Neutrophil (primary cell): Measurements from ENCODE around the gene LTV1.
"Not testable (repeated sequence)": the region's sequence is repeated elsewhere in the genome, so short reads cannot be mapped to it uniquely, and the experiment has no call there.

Experiments
- H3K27ac ChIP-seq: fragments of 200-600 bp; sonication (generic); 2 replicates; pipeline ENCODE4 v1.5.1; 2016; ENCODE audit warnings: mild to moderate bottlenecking, moderate library complexity
- H3K27me3 ChIP-seq: fragments of 200-600 bp; sonication (generic); 2 replicates; pipeline ENCODE4 v1.6.0; 2016; ENCODE audit warnings: mild to moderate bottlenecking
- H3K36me3 ChIP-seq: fragments of 200-600 bp; sonication (generic); 2 replicates; pipeline ENCODE4 v1.5.1; 2017
- H3K4me1 ChIP-seq, 2 experiments: fragments of 200-600 bp in 1 of 2; sonication (generic) in 1 of 2; 1 replicate in 1 of 2; 2 replicates in 1 of 2; pipeline versions ENCODE4 v1.5.1 to v1.6.1; 2013 to 2016; ENCODE audit warnings: low read depth in 1 of 2, low read length in 1 of 2, mild to moderate bottlenecking in 1 of 2, moderate library complexity in 1 of 2; ENCODE audit not compliant: control insufficient read depth in 1 of 2, insufficient read depth in 1 of 2
- H3K4me3 ChIP-seq, 2 experiments: fragments of 200-600 bp in 1 of 2; sonication (generic) in 1 of 2; 1 replicate in 1 of 2; 2 replicates in 1 of 2; pipeline ENCODE4 v1.5.1; 2013 to 2016; ENCODE audit warnings: low read depth in 1 of 2, low read length in 1 of 2, mild to moderate bottlenecking in 1 of 2, moderate library complexity in 1 of 2
- H3K9me3 ChIP-seq: fragments of 200-600 bp; sonication (generic); 2 replicates; pipeline ENCODE4 v1.5.1; 2016
- TF ChIP-seq, protein P1 (sequence below): fragments of 200-600 bp; sonication (generic); IDR thresholded peaks from 2 replicates; pipeline ENCODE4 v1.5.1; 2016; ENCODE audit warnings: antibody characterized with exemption

The LTV1 gene

DNA sequence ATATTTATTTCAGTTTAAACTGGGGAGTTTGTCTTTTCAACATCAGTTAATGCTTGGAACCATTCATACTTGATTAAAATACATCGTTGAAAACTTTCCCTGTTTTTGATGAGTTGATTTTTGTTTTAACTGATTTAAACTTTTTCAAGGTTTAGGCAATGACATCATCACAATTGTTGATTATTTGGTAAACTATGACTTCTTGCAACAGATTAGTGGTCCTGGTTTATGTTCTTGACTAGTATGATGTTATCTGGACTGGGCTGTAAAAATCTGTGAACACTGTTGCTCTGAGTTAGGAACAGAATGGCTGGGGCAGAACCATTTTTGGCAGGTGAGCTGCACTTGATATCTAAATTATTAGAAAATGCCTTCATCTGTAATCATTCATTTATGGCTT, 21.1 kb downstream of the LTV1 start, which contains the start of gene ZC2HC1B:
Gene ZC2HC1B (plus strand): TSS at position 241 of the 400 bp plus-strand sequence. CDS start 66 bp downstream, at position 307.
- no peaks in the 10 kb centered on the region for H3K4me1 ChIP-seq
- no peak within 1 kb of the TSS for H3K27ac ChIP-seq
- peaks cover 35% of the 10 kb centered on the region for H3K36me3 ChIP-seq
- H3K4me3 ChIP-seq: no peak within 1 kb of the TSS
- no peaks in the 10 kb centered on the region for H3K9me3 ChIP-seq
- no peaks in the 10 kb centered on the region for H3K27me3 ChIP-seq
- TF ChIP-seq, protein P1, sequence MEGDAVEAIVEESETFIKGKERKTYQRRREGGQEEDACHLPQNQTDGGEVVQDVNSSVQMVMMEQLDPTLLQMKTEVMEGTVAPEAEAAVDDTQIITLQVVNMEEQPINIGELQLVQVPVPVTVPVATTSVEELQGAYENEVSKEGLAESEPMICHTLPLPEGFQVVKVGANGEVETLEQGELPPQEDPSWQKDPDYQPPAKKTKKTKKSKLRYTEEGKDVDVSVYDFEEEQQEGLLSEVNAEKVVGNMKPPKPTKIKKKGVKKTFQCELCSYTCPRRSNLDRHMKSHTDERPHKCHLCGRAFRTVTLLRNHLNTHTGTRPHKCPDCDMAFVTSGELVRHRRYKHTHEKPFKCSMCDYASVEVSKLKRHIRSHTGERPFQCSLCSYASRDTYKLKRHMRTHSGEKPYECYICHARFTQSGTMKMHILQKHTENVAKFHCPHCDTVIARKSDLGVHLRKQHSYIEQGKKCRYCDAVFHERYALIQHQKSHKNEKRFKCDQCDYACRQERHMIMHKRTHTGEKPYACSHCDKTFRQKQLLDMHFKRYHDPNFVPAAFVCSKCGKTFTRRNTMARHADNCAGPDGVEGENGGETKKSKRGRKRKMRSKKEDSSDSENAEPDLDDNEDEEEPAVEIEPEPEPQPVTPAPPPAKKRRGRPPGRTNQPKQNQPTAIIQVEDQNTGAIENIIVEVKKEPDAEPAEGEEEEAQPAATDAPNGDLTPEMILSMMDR: no peak

DNA sequence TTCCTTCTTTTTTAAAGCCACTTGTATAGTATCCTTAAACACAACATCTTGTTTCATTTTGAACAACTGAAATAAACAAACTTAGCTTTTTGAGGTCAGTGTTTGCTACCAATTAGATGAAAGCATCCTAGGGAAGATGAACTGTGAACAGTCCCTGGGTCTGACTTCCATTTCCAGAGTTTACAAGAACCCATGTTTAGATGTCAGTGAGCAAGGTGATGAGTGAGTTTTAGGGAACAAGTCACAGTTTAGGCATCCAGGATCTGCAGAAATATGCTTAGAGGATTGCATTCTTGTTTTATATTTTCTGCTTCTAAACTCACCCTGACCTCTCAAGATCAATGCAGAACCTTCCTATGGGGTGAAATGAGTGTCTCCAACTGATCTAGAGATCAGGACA, 24.1 kb downstream of the LTV1 start:
- TF ChIP-seq, protein P1: no peak
- H3K9me3 ChIP-seq: no peaks in the 10 kb centered on the region
- peaks cover 17% of the 10 kb centered on the region for H3K36me3 ChIP-seq
- H3K4me1 ChIP-seq: no peaks in the 10 kb centered on the region
- H3K4me3 ChIP-seq: no peak overlapping the region
- H3K27me3 ChIP-seq: no peaks in the 10 kb centered on the region
- H3K27ac ChIP-seq: no peak overlapping the region

DNA sequence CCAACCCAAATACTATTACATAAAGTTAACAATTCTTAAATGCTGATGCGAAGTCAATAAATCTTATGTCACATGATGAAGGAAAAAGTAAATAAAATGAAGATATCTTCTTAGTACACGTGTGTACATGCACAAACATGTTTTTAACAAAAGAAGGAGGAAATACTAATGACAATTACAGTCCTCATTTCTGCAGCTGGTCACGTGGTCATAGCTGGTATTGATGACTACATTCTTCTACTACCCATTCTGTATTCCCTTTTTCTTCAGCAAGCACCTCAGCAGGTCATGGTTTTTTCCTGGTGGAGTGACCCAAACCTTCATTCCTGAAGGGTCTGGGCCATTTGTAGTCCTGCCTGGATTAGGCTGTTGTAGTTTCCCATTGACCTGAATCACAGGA, 25.7 kb downstream of the LTV1 start:
- H3K27me3 ChIP-seq, H3K36me3 ChIP-seq, H3K9me3 ChIP-seq, H3K4me1 ChIP-seq, H3K4me3 ChIP-seq, H3K27ac ChIP-seq: not testable (repeated sequence)

DNA sequence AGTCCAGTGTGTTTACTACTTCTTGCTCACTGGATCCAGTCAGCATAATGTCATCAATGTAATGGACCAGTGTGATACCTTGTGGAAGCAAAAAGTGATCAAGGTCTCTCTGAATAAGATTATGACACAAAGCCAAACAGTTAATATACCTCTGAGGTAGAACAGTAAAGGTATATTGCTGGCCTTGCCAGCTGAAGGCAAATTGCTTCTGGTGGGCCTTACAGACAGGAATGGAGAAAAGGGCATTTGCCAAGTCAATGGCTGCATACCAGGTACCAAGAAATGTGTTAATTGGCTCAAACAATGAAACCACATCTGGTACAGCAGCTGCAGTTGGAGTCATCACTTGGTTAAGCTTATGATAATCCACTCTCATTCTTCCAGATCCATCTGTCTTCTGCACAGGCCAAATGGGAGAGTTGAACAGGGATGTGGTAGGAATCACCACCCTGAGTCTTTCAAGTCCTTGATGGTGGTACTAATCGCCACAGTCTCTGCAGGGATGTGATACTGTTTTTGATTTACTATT, 28.1 kb downstream of the LTV1 start:
- not testable (repeated sequence) for H3K36me3 ChIP-seq, H3K9me3 ChIP-seq, H3K27me3 ChIP-seq, H3K27ac ChIP-seq, H3K4me3 ChIP-seq, H3K4me1 ChIP-seq

DNA sequence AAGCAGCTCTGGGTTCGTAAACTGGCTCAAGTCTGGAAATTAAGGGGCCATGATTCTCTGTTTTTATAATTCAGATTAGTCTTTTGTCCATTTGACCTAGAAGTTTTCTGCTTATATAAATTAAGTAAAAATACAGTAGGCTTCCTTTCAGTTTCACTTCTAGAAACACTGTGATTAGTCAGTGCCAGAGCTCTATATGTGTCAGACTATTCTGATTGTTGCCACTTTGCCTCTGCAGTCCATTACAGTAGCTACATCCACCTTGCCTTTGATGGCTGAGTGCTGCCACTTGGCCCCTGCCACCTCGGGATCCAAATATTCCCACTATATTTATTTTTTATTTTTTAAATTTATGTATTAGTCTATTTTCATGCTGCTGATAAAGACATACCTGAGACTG, 29.1 kb downstream of the LTV1 start:
- H3K27ac ChIP-seq: no peak overlapping the region
- no peaks in the 10 kb centered on the region for H3K4me1 ChIP-seq
- H3K27me3 ChIP-seq: no peaks in the 10 kb centered on the region
- H3K36me3 ChIP-seq: no peaks in the 10 kb centered on the region
- no peak overlapping the region for H3K4me3 ChIP-seq
- no peaks in the 10 kb centered on the region for H3K9me3 ChIP-seq
- TF ChIP-seq, protein P1: no peak

DNA sequence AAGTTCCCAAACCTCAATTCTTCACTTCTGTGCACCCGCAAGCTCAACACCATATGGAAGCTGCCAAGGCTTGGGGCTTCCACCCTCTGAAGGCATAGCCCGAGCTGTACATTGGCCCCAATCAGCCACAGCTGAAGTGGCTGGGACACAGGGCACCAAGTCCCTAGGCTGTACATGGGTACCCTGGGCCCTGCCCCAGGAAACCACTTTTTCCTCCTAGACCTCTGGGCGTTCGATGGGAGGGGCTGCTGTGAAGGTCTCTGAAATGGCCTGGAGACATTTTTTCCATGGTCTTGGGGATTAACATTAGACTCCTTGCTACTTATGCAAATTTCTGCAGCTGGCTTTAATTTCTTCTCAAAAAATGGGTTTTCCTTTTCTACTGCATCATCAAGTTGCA, 30.5 kb downstream of the LTV1 start:
- not testable (repeated sequence) for H3K36me3 ChIP-seq

DNA sequence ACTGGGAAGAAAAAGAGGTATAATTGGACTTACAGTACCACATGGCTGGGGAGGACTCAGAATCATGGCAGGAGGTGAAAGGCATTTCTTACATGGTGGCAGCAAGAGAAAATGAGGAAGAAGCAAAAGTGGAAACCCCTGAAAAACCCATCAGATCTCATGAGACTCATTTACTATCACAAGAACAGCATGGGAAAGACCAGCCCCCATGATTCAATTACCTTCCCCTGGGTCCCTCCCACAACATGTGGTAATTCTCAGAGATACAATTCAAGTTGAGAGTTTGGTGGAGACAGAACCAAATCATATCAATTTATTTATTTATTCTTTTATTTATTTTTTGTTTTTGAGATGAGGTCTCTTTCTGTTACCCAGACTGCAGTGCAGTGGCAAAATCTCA, 31.4 kb downstream of the LTV1 start:
- not testable (repeated sequence) for H3K27me3 ChIP-seq, H3K4me1 ChIP-seq, H3K36me3 ChIP-seq, H3K4me3 ChIP-seq, H3K27ac ChIP-seq, H3K9me3 ChIP-seq

More for the DNA sequence above, 30.5 kb downstream of the LTV1 start:
- H3K4me3 ChIP-seq, H3K27ac ChIP-seq, H3K27me3 ChIP-seq, H3K4me1 ChIP-seq, H3K9me3 ChIP-seq: not testable (repeated sequence)
